Fibroblast of mammary gland (primary cell): ENCODE results near the gene CES3.
"Not testable (repeated sequence)": the region's sequence is repeated elsewhere in the genome, so short reads cannot be mapped to it uniquely, and the experiment has no call there.

Source experiments
- DNase-seq: peaks from one replicate; pipeline ENCODE4 v3.0.0-alpha.2; 2010; ENCODE audit warnings: low read depth
- H3K4me3 ChIP-seq: 2 replicates; pipeline ENCODE4 v1.5.1; 2011; ENCODE audit warnings: low read depth, mild to moderate bottlenecking, low read length, moderate library complexity; ENCODE audit not compliant: control insufficient read depth
- CTCF ChIP-seq: conservative IDR thresholded peaks from 2 replicates; pipeline ENCODE4 v1.5.1; 2011; ENCODE audit warnings: low read depth, low read length, inconsistent platforms; ENCODE audit not compliant: control insufficient read depth, insufficient read depth

The CES3 gene

GRCh38 chr16:66936889-66937554 lies 24.0 kb upstream of the CES3 start:
- H3K4me3 ChIP-seq, result no peak overlapping the region
- no peak for DNase-seq
- no peak for TF ChIP-seq CTCF

DNA sequence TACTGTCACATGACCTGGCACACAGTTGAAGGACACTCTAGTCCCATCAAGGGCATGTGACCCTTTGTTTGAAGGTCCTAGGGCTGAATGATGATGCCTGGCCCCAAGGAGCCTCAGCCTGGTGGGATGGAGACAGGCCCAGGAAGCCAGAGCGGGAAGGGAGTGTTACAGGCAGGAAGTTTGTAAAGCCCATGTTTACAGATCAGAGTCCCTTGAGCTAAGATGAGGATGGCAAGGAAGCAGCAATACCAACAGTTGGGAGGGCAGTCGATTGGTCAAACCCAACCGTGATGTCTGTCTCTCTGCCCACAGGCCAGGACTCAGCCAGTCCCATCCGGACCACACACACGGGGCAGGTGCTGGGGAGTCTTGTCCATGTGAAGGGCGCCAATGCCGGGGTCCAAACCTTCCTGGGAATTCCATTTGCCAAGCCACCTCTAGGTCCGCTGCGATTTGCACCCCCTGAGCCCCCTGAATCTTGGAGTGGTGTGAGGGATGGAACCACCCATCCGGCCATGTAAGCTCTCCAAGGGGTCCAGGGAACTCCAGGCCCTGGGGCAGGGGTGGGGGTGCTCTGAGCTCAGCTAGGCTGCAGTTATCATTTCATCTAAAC lies 23.2 kb upstream of the CES3 start:
- DNase-seq, result no peak
- H3K4me3 ChIP-seq, result no peak overlapping the region
- no peak for TF ChIP-seq CTCF

GRCh38 chr16:66939366-66939765 lies 21.7 kb upstream of the CES3 start:
- DNase-seq, result no peak
- no peak for TF ChIP-seq CTCF
- no peak overlapping the region for H3K4me3 ChIP-seq

GRCh38 chr16:66940236-66940635 lies 20.8 kb upstream of the CES3 start:
- TF ChIP-seq CTCF, result no peak
- H3K4me3 ChIP-seq, result no peak overlapping the region
- no peak for DNase-seq

DNA sequence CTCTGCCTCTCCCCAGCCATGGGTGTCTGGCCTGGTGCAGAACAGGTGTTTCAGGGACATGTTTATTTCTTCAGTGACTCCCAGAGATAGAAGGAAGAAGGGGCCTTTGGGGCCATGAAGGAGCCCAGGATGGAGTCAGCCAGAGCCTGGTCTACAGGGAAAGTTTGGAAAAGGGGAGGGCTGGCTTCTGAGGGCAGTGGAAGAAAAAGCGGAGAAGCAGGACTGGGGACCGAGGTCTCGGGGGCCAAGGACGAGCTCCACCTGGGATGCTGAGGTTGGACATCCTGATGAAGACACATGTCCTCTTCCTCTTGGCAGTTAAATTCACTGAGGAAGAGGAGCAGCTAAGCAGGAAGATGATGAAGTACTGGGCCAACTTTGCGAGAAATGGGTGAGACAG lies 18.1 kb upstream of the CES3 start:
- DNase-seq, result no peak
- no peak for TF ChIP-seq CTCF
- H3K4me3 ChIP-seq, result no peak overlapping the region

DNA sequence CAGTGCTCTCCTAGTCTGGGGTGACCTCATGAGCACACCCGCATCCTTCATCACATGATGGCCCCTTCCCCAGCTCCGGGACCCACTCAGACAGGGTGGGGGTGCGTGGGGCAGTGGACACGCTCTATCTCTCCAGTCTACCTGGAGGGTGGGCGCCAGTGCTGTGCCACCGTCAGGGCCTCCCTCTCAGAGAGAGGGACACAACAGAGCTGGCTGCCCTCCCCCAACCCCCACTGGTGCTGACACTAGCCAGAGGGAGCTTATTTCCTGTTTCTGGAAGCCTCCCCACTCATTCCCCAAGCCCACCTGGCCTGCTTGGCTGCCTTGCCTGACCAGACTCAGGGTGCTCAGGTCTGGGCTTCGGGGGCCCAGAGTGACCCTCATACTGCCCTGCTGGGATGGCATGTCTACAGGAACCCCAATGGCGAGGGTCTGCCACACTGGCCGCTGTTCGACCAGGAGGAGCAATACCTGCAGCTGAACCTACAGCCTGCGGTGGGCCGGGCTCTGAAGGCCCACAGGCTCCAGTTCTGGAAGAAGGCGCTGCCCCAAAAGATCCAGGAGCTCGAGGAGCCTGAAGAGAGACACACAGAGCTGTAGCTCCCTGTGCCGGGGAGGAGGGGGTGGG lies 17.5 kb upstream of the CES3 start:
- no peak for DNase-seq
- TF ChIP-seq CTCF, result no peak
- H3K4me3 ChIP-seq, result no peak overlapping the region

DNA sequence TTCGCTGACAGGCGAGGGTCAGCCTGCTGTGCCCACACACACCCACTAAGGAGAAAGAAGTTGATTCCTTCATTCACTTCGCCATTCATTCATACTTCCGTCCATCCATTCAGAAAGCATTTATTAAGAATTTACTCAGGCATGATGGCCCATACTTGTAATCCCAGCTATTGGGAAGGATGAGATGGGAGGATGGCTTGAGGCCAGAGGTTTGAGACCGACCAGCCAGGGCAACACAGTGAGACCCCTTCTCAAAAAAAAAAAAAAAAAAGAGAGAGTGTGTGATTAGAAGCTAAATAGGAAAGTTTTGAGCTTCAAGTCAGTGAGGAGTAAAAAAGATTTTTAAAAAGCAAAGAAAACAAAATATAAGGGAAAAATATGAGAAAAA lies 17.0 kb upstream of the CES3 start:
- no peak for DNase-seq
- TF ChIP-seq CTCF, result no peak
- no peak overlapping the region for H3K4me3 ChIP-seq

DNA sequence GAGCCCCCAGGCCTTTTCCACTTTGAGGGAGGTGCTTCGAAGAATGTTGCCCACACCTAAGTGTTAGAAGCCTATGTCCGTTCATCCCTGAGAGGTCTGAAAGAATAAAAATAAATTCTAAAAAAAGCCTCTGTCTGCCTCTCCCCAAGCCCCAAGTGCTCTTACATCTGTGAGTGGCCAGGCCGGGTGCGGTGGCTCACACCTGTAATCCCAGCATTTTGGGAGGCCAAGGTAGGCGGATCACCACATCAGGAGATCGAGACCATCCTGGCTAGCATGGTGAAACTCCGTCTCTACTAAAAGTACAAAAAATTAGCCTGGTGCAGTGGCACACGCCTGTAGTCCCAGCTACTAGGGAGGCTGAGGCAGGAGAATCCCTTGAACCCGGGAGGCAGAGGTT lies 16.1 kb upstream of the CES3 start:
- not testable (repeated sequence) for DNase-seq, H3K4me3 ChIP-seq
